ENCODE measurements around the gene GABRR3. TPM values are rescaled to one million over a fixed set of nuclear protein-coding genes. Genes with fewer than 3 reads are reported as not detected.
A peak's percentile ranks its signal among the peaks of the same experiment; 100 is the strongest.

The GABRR3 gene
- total and polyA plus RNA-seq, 2 experiments from 2014 or later = not detected

- Mint-ChIP-seq H3K4me1 (no peaks in the 10 kb centered on the region), H3K27me3 (ENCODE audit: insufficient read depth, low read depth, poor library complexity) (no peaks in the 10 kb centered on the region), H3K27ac (no peak overlapping the region), H3K9me3 (no peaks in the 10 kb centered on the region), H3K36me3 (ENCODE audit: low read depth) (no peaks in the 10 kb centered on the region), H3K4me3 (no peak overlapping the region)
- Histone ChIP-seq H3K27me3 (ENCODE audit: insufficient read depth) (no peaks in the 10 kb centered on the region), H3K27ac (ENCODE audit: low read depth) (no peak overlapping the region), H4K20me1 (replicated peaks; ENCODE audit: insufficient read depth) (no peaks in the 10 kb centered on the region), H3F3A (replicated peaks; ENCODE audit: low read depth) (no peaks in the 10 kb centered on the region), H3K4me2 (no peak overlapping the region), H3K79me2 (replicated peaks; ENCODE audit: insufficient read depth) (no peaks in the 10 kb centered on the region), H3K36me3 (ENCODE audit: insufficient read depth) (no peaks in the 10 kb centered on the region), H3K4me1 (ENCODE audit: insufficient read depth) (no peaks in the 10 kb centered on the region), H2AFZ (no peak overlapping the region), H3K9me2 (ENCODE audit: insufficient read depth) (no peaks in the 10 kb centered on the region), H3K4me3 (no peak overlapping the region)
- TF ChIP-seq EZH2 (IDR thresholded peaks at IDR 0.05; ENCODE audit: low read depth, unreplicated experiment) (no peak), ZNF462 (CRISPR knock-in tag; IDR thresholded peaks at IDR 0.05) (no peak), JUNB (IDR thresholded peaks at IDR 0.05; ENCODE audit: unreplicated experiment) (no peak), CTCF (conservative IDR thresholded peaks at IDR 0.05; ENCODE audit: low read depth in 2 of 2) (no peak), CREB1 (CRISPR knock-in tag; IDR thresholded peaks at IDR 0.05; ENCODE audit: low read depth) (no peak), ZNF331 (CRISPR knock-in tag; IDR thresholded peaks at IDR 0.05; ENCODE audit: low read depth) (no peak)
- DNase-seq (ENCODE audit: low spot score) (peak; percentile 11), ATAC-seq (no peak; the same call in 1 of the 3 replicates)
These were observed 35.7 kb upstream of the GABRR3 start for GRCh38 chr3:98070840-98071239.

Data from GM23338 (cell line).